Testis (tissue), 3 donors: ENCODE measurements around the gene STIM1. TPM values are rescaled to one million over a fixed set of nuclear protein-coding genes. Genes with fewer than 3 reads are reported as not detected.

Experiments
- DNase-seq: peaks from one replicate; pipeline ENCODE4 v3.0.0-alpha.2; 2019
- H3K27ac ChIP-seq, 2 donors: fragments of 200-600 bp; sonication (generic); one replicate each; pipeline ENCODE4 v1.5.1; 2019
- H3K27me3 ChIP-seq: fragments of 200-600 bp; sonication (generic); one replicate; pipeline ENCODE4 v1.5.1; 2019
- H3K36me3 ChIP-seq: fragments of 200-600 bp; sonication (generic); one replicate; pipeline ENCODE4 v1.5.1; 2017; ENCODE audit warnings: low read depth; ENCODE audit errors: missing control alignments
- H3K4me1 ChIP-seq: fragments of 200-600 bp; sonication (generic); one replicate; pipeline ENCODE4 v1.5.1; 2019
- H3K4me3 ChIP-seq, 2 donors: fragments of 200-600 bp; sonication (generic); one replicate each; pipeline ENCODE4 v1.5.1; 2017 to 2019
- H3K9me3 ChIP-seq: fragments of 200-600 bp; sonication (generic); one replicate; pipeline ENCODE4 v1.5.1; 2017
- POLR2A ChIP-seq: fragments of 450-650 bp; IDR thresholded peaks from one replicate; pipeline ENCODE4 v1.6.1; 2017; ENCODE audit warnings: antibody characterized with exemption, mild to moderate bottlenecking, moderate library complexity
- WGBS, 2 donors: methylation state at CpG; one replicate each; pipeline ENCODE4 v1.1.5; 2018; 5-methylcytosine and 5-hydroxymethylcytosine counted together
- intact Hi-C: fragments of 100-400 bp; cut with DNase I; formaldehyde crosslinking; loops from one replicate; pipeline ENCODE4 v1.15.1; 2023; ENCODE audit warnings: low total_unique reads
- polyA plus RNA-seq: library from polyadenylated mRNA; stranded (reverse); fragments of 350-450 nt; fragmentation: Illumina TruSeq; extraction: RNeasy Lipid Tissue Mini Kit (QIAGEN cat#74804); gene quantifications from one replicate; pipeline ENCODE4 v1.2.3, GENCODE V29; 2014; ENCODE audit warnings: low read depth, low replicate concordance; ENCODE audit not compliant: insufficient read depth
- total RNA-seq, 2 donors: library from RNA; depleted of rRNA; stranded (reverse); fragments of >200 nt; gene quantifications; one replicate each; pipeline ENCODE4 v1.2.3, GENCODE V29; 2016
- TF ChIP-seq, protein P1 (sequence below), 3 experiments: fragments of 450-650 bp in 2 of 3; fragments of 200-600 bp in 1 of 3; sonication (generic) in 1 of 3; IDR thresholded peaks; one replicate each; pipeline ENCODE4 v1.5.1; 2016 to 2019; ENCODE audit warnings: antibody characterized with exemption in 3 of 3, mild to moderate bottlenecking in 2 of 3, moderate library complexity in 1 of 3

The STIM1 gene
- total and polyA plus RNA-seq, 3 donors from 2014 or later, result 78.2 to 95.5 (median 87.1) TPM

DNA sequence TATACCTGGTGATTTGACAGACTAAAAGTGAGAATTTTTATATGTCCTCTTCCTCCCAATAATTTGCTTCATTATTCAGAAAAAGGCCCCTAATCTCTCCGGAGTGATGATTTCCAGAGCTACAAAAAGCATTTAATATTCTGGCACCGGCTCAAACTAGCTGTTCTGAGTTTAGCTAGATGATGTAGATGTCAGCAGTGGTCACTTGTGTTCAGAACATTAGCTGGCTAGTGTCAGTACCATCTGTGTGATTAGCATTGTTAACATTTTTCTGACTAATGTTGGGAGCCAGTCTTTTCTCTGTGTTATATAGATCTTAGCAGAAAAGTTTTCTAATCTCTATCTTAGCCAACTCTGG lies 170.5 kb downstream of the STIM1 start:
- intact Hi-C loops, result no loop called here
- no peak for DNase-seq
- H3K4me1 ChIP-seq, result no peaks in the 10 kb centered on the region
- TF ChIP-seq, protein P1, sequence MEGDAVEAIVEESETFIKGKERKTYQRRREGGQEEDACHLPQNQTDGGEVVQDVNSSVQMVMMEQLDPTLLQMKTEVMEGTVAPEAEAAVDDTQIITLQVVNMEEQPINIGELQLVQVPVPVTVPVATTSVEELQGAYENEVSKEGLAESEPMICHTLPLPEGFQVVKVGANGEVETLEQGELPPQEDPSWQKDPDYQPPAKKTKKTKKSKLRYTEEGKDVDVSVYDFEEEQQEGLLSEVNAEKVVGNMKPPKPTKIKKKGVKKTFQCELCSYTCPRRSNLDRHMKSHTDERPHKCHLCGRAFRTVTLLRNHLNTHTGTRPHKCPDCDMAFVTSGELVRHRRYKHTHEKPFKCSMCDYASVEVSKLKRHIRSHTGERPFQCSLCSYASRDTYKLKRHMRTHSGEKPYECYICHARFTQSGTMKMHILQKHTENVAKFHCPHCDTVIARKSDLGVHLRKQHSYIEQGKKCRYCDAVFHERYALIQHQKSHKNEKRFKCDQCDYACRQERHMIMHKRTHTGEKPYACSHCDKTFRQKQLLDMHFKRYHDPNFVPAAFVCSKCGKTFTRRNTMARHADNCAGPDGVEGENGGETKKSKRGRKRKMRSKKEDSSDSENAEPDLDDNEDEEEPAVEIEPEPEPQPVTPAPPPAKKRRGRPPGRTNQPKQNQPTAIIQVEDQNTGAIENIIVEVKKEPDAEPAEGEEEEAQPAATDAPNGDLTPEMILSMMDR (IDR thresholded peaks at IDR 0.05), result no peak
- no peak overlapping the region for H3K4me3 ChIP-seq
- no peaks in the 10 kb centered on the region for H3K36me3 ChIP-seq
- H3K27me3 ChIP-seq, result no peaks in the 10 kb centered on the region
- H3K27ac ChIP-seq, result peak overlapping the region in 1 of 2 donors; percentile 33
- H3K9me3 ChIP-seq, result no peaks in the 10 kb centered on the region
- WGBS, 2 donors, result 35 to 42% methylated on average over 2 of the region's 2 CpGs

DNA sequence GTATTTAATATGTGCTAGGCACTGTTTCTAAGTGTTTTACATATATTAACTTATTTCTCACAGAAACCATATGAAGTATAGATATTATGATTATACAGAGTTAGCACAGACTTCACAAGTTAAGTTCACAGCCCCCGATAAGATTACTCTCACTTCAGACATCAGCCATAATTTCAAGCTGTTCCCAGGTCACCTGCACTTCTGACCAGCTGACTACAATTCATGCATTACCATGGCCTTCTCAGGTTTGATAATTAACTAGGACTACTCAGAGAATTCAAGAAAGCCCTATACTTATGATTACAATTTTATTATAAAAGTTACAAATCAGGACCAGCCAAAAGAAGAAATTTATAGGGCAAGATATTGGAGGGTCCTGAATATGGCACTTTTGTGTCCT lies 170.9 kb downstream of the STIM1 start:
- no peaks in the 10 kb centered on the region for H3K4me1 ChIP-seq
- 82 to 92% methylated on average over 1 of the region's 1 CpG for WGBS, 2 donors

DNA sequence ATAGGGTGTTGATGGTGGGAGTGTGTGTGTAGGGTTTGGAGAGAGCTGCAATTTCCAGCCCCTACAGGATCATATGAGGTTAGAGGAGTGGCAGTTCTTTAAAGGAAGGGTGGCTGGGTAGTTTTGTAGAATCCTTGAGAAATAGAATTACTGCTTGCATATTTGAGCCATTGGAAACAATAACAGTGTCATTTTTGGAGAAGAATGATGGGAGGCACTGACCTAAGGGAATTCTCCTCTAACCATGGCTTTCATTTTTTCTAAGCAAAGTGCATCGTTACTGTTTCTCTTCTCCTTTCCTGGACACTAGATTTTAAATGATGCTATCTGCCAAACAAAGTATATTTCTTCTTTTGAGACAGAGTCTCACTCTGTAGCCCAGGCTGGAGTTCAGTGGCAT lies 172.3 kb downstream of the STIM1 start:
- intact Hi-C loops, result no loop called here
- DNase-seq, result no peak
- Histone ChIP-seq H3K4me1 (no peaks in the 10 kb centered on the region), H3K27me3 (no peaks in the 10 kb centered on the region), H3K36me3 (no peaks in the 10 kb centered on the region), H3K27ac (no peak overlapping the region), H3K4me3 (no peak overlapping the region), H3K9me3 (no peaks in the 10 kb centered on the region)
- WGBS, 2 donors, result 56 to 59% methylated on average over 1 of the region's 1 CpG
- TF ChIP-seq, protein P1 (IDR thresholded peaks at IDR 0.05), result no peak
- TF ChIP-seq POLR2A, result no peak

More for the DNA sequence above, 170.9 kb downstream of the STIM1 start:
- peak overlapping the region in 1 of 2 donors; percentile 33 for H3K27ac ChIP-seq
- TF ChIP-seq, protein P1 (IDR thresholded peaks at IDR 0.05), result no peak
- TF ChIP-seq POLR2A, result no peak
- no peak overlapping the region for H3K4me3 ChIP-seq
- DNase-seq, result no peak
- no peaks in the 10 kb centered on the region for H3K27me3 ChIP-seq
- intact Hi-C loops, result no loop called here
- H3K9me3 ChIP-seq, result no peaks in the 10 kb centered on the region
- H3K36me3 ChIP-seq, result no peaks in the 10 kb centered on the region

DNA sequence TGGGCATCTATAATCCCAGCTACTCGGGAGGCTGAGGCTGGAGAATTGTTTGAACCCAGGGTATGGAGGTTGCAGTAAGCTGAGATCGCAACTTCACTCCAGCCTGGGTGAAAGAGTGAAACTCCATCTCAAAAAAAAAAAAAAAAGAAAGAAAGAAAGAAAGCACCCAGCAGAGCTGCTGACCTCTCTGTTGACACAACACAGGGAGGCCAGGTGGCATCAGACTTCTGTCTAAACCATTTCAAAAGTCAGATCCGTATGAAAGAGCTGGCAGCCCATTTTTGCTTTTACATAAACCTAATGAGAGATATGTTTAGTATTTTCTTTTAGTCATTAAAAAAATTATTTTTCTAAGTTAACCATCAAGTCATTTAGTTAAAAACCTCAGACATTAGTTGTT lies 174.7 kb downstream of the STIM1 start:
- Histone ChIP-seq H3K27ac (no peak overlapping the region), H3K27me3 (no peaks in the 10 kb centered on the region), H3K4me3 (no peak overlapping the region), H3K36me3 (no peaks in the 10 kb centered on the region), H3K9me3 (no peaks in the 10 kb centered on the region), H3K4me1 (no peaks in the 10 kb centered on the region)
- DNase-seq, result no peak
- no peak for TF ChIP-seq POLR2A
- TF ChIP-seq, protein P1 (IDR thresholded peaks at IDR 0.05), result no peak
- intact Hi-C loops, result no loop called here
- WGBS, 2 donors, result 85 to 89% methylated on average over 3 of the region's 3 CpGs

DNA sequence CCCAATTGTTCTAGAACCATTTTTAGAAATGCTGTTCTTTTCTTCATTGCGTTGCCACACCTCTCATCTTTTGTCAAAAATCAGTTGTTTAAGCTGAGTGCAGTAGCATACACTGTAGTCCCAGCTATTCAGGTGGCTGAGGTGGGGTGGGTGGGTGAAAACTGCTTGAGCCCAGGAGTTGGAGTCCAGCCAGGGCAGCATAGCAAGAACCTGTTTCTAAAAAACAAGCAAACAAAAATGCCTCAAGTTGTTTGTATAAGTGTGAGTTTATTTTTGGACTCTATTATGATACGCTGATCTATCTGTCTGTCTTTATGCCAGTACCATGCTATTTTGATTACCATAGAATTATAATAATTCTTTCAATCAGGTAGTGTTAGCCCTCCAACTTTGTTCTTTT lies 176.6 kb downstream of the STIM1 start:
- no peak overlapping the region for H3K4me3 ChIP-seq
- DNase-seq, result no peak
- no peaks in the 10 kb centered on the region for H3K36me3 ChIP-seq
- H3K4me1 ChIP-seq, result no peaks in the 10 kb centered on the region
- intact Hi-C loops, result no loop called here
- H3K9me3 ChIP-seq, result no peaks in the 10 kb centered on the region
- no peak overlapping the region for H3K27ac ChIP-seq
- H3K27me3 ChIP-seq, result no peaks in the 10 kb centered on the region
- TF ChIP-seq POLR2A, result no peak
- TF ChIP-seq, protein P1 (IDR thresholded peaks at IDR 0.05), result no peak
- WGBS, 2 donors, result 47 to 74% methylated on average over 2 of the region's 2 CpGs
